B cell (primary cell): ENCODE data around the gene E2F2. TPM values are rescaled to one million over a fixed set of nuclear protein-coding genes. Genes with fewer than 3 reads are reported as not detected.

Experiments
- ATAC-seq: fragments of 200-7000 bp; cut with Tn5 transposase; one replicate; pipeline ENCODE4 v1.10.0; 2021; ENCODE audit warnings: low read depth, mild to moderate bottlenecking, moderate number of reproducible peaks, moderate library complexity
- CTCF ChIA-PET: fragments of 350-600 bp; sonication (Branson Sonifier 250); formaldehyde crosslinking; loops from one replicate; lab custom pipeline; 2021; ENCODE audit warnings: antibody characterized with exemption, inconsistent platforms; lab: Charles Lee
- POLR2A ChIA-PET: fragments of 350-600 bp; sonication (Branson Sonifier 250); formaldehyde crosslinking; loops from one replicate; lab custom pipeline; 2021; ENCODE audit warnings: antibody characterized with exemption; lab: Charles Lee
- DNase-seq: peaks from one replicate; pipeline ENCODE4 v3.0.0; 2013
- H2AFZ ChIP-seq: 2 replicates; pipeline ENCODE4 v1.6.1; 2012; ENCODE audit warnings: mild to moderate bottlenecking, low read depth, low read length; ENCODE audit not compliant: insufficient read depth, poor library complexity, severe bottlenecking
- H3K27ac ChIP-seq, 2 donors: 1 replicate in 1 of 2; 2 replicates in 1 of 2; pipeline ENCODE4 v1.5.1; 2012 to 2013; ENCODE audit warnings: low read length in 2 of 2, mild to moderate bottlenecking in 2 of 2, moderate library complexity in 1 of 2
- H3K27me3 ChIP-seq, 4 experiments: fragments of 200-600 bp in 1 of 4; sonication (generic) in 1 of 4; replicated peaks in 1 of 4; 1 replicate in 2 of 4; 2 replicates in 2 of 4; pipeline versions ENCODE4 v1.6.1 to v1.7.0; 2013 to 2016; ENCODE audit warnings: low read length in 3 of 4, mild to moderate bottlenecking in 2 of 4, mixed read lengths in 1 of 4, moderate library complexity in 1 of 4; ENCODE audit not compliant: insufficient read depth in 4 of 4, control insufficient read depth in 3 of 4; ENCODE audit errors: control extremely low read depth in 1 of 4
- H3K36me3 ChIP-seq, 2 experiments: replicated peaks in 1 of 2; 1 replicate in 1 of 2; 2 replicates in 1 of 2; pipeline versions ENCODE4 v1.6.1 to v1.7.1; 2013; ENCODE audit warnings: low read length in 1 of 2; ENCODE audit not compliant: insufficient read depth in 2 of 2, control insufficient read depth in 1 of 2; ENCODE audit errors: control extremely low read depth in 1 of 2, extremely low read depth in 1 of 2
- H3K4me1 ChIP-seq, 2 donors: fragments of 200-600 bp in 1 of 2; sonication (generic) in 1 of 2; 1 replicate in 1 of 2; 2 replicates in 1 of 2; pipeline versions ENCODE4 v1.5.1 to v1.6.1; 2013 to 2017; ENCODE audit warnings: low read length in 2 of 2; ENCODE audit not compliant: control insufficient read depth in 2 of 2, insufficient read depth in 2 of 2
- H3K4me2 ChIP-seq: replicated peaks from 2 replicates; pipeline ENCODE3; 2012; ENCODE audit warnings: mild to moderate bottlenecking, low read depth, low read length; ENCODE audit not compliant: poor library complexity, severe bottlenecking
- H3K4me3 ChIP-seq, 5 experiments: fragments of 200-600 bp in 1 of 5; sonication (generic) in 1 of 5; 1 replicate in 3 of 5; 2 replicates in 2 of 5; pipeline versions ENCODE4 v1.5.1 to v1.7.0; 2011 to 2016; ENCODE audit warnings: low read length in 4 of 5, mild to moderate bottlenecking in 4 of 5, low read depth in 2 of 5, control low read depth in 1 of 5, moderate library complexity in 1 of 5; ENCODE audit not compliant: insufficient read depth in 1 of 5; ENCODE audit errors: control extremely low read depth in 1 of 5, extremely low read depth in 1 of 5
- H3K79me2 ChIP-seq: fragments of 200-600 bp; sonication (generic); one replicate; pipeline ENCODE4 v1.6.0; 2016; ENCODE audit warnings: low read length; ENCODE audit not compliant: control insufficient read depth, insufficient read depth
- H3K9ac ChIP-seq: fragments of 200-600 bp; sonication (generic); 2 replicates; pipeline ENCODE4 v1.6.1; 2017; ENCODE audit warnings: mild to moderate bottlenecking, low read length, moderate library complexity
- H3K9me3 ChIP-seq, 3 donors: one replicate each; pipeline versions ENCODE4 v1.6.1 to v1.7.1; 2013; ENCODE audit warnings: low read length in 2 of 3; ENCODE audit not compliant: control insufficient read depth in 2 of 3, insufficient read depth in 1 of 3; ENCODE audit errors: control extremely low read depth in 1 of 3
- H4K20me1 ChIP-seq: 2 replicates; pipeline ENCODE4 v1.6.0; 2012; ENCODE audit warnings: mild to moderate bottlenecking, low read length; ENCODE audit not compliant: insufficient read depth, control insufficient read depth, poor library complexity, severe bottlenecking
- H3K27ac Mint-ChIP-seq: one replicate; pipeline ENCODE4 v1.8.0; 2021; ENCODE audit warnings: mixed read lengths
- H3K27me3 Mint-ChIP-seq: one replicate; pipeline ENCODE4 v1.8.0; 2021; ENCODE audit warnings: mixed read lengths
- H3K4me1 Mint-ChIP-seq: one replicate; pipeline ENCODE4 v1.8.0; 2021; ENCODE audit warnings: mixed read lengths
- H3K4me3 Mint-ChIP-seq: one replicate; pipeline ENCODE4 v1.8.0; 2021; ENCODE audit warnings: mixed read lengths
- H3K9me3 Mint-ChIP-seq: one replicate; pipeline ENCODE4 v1.8.0; 2022; ENCODE audit warnings: mixed read lengths; ENCODE audit not compliant: insufficient read depth
- CTCF ChIP-seq: fragments of 200-600 bp; IDR thresholded peaks from one replicate; pipeline ENCODE4 v1.8.0; 2022; ENCODE audit warnings: antibody characterized with exemption, mild to moderate bottlenecking
- EZH2 ChIP-seq: IDR thresholded peaks from 2 replicates; pipeline ENCODE4 v1.6.1; 2012; ENCODE audit warnings: borderline replicate concordance, low read depth, mild to moderate bottlenecking, moderate library complexity, low read length; ENCODE audit not compliant: insufficient read depth, poor library complexity, severe bottlenecking
- WGBS: methylation state at CpG from one replicate; pipeline ENCODE4 v1.1.5; 2013; ENCODE audit warnings: missing lambda C conversion rate; ENCODE audit not compliant: insufficient coverage; 5-methylcytosine and 5-hydroxymethylcytosine counted together
- intact Hi-C: fragments of 100-400 bp; cut with micrococcal nuclease; formaldehyde crosslinking; loops from one replicate; pipeline ENCODE4 v1.10.0; 2022
- polyA plus RNA-seq: library from polyadenylated mRNA; depleted of rRNA; stranded (reverse); fragments of >200 nt; gene quantifications from 2 replicates; pipeline ENCODE4 v1.2.3, GENCODE V29; 2012
- total RNA-seq, 2 donors: library from RNA; stranded (reverse); fragments of 120-200 nt in 1 of 2; gene quantifications; 1 replicate in 1 of 2; 2 replicates in 1 of 2; pipeline versions ENCODE4 v1.2.3 to v1.2.4, GENCODE V29; 2013 to 2022

The E2F2 gene
- total and polyA plus RNA-seq, 2 donors (not counting 1 experiment from before 2014, with no cell fraction given), result 2.4 to 3.2 TPM

GRCh38 chr1:23556635-23557470, 25.8 kb upstream of the E2F2 start:
- peak overlapping the region; percentile 93 for H3K4me3 Mint-ChIP-seq
- 59% methylated on average over 2 of the region's 4 CpGs for WGBS
- H3K4me3 ChIP-seq, result peak overlapping the region in 4 of 5 experiments; percentile 87 to 100 (median 96)
- ATAC-seq (no peak), DNase-seq (no peak)
- H3K27ac Mint-ChIP-seq, result peak overlapping the region; percentile 98
- ChIA-PET CTCF (interaction anchor here (0.8 to 41.7 kb wide), 13 partner anchors 10 to 77 kb away, joined by 3 to 1420 read pairs (median 31); no protein-coding TSS in a partner anchor), POLR2A (interaction anchor here (0.6 to 9.5 kb wide), 13 partner anchors 8 to 81 kb away, joined by 3 to 165 read pairs (median 19); no protein-coding TSS in a partner anchor)
- peaks cover 23% of the 10 kb centered on the region for H4K20me1 ChIP-seq
- H3K9me3 Mint-ChIP-seq, result no peaks in the 10 kb centered on the region
- peaks cover 36% of the 10 kb centered on the region for H3K79me2 ChIP-seq
- H3K27ac ChIP-seq, result peak overlapping the region; percentile 63 to 91
- H2AFZ ChIP-seq, result no peak overlapping the region
- H3K4me2 ChIP-seq, result peak overlapping the region; percentile 98
- H3K9ac ChIP-seq, result peak overlapping the region; percentile 97
- H3K27me3 Mint-ChIP-seq, result no peaks in the 10 kb centered on the region
- intact Hi-C loops, result loop anchor here (5.0 to 10.0 kb wide), 2 partner anchors 168 to 355 kb away; partner anchors contain the start of gene CNR2
- peaks cover 55 to 68% of the 10 kb centered on the region in 2 donors for H3K4me1 ChIP-seq
- no peaks in the 10 kb centered on the region for H3K9me3 ChIP-seq
- no peak for TF ChIP-seq CTCF
- TF ChIP-seq EZH2, result no peak
- peaks cover 68% of the 10 kb centered on the region for H3K4me1 Mint-ChIP-seq
- H3K27me3 ChIP-seq, result no peaks in the 10 kb centered on the region
- H3K36me3 ChIP-seq, result peaks cover 0 to 19% of the 10 kb centered on the region in 2 experiments
